ENCODE data around the gene NQO2. TPM values are rescaled to one million over a fixed set of nuclear protein-coding genes. Genes with fewer than 3 reads are reported as not detected.

NQO2 gene
- total RNA-seq, 1 experiment from 2014 or later = 105 TPM

GRCh38 chr6:3033652-3034051, 34.0 kb downstream of the NQO2 start:
- H2BK120ac ChIP-seq (ENCODE audit: low read depth, low read length, poor library complexity, severe bottlenecking) = no peak overlapping the region
- H3K9me3 ChIP-seq (ENCODE audit: control insufficient read depth, low read depth, low read length) = no peaks in the 10 kb centered on the region
- peaks cover 14 to 29% of the 10 kb centered on the region in 2 experiments for H3K4me1 Mint-ChIP-seq
- H3K56ac ChIP-seq (ENCODE audit: insufficient read length, low read depth, low read length) = no peak overlapping the region
- H3K27me3 Mint-ChIP-seq (ENCODE audit: low read depth) = peaks cover 6% of the 10 kb centered on the region
- H2BK15ac ChIP-seq (ENCODE audit: low read depth, low read length) = no peak overlapping the region
- H3K4me3 Mint-ChIP-seq = no peak overlapping the region
- no peak overlapping the region for H4K5ac ChIP-seq (ENCODE audit: insufficient read length, low read depth, low read length)
- no peak overlapping the region for H3K9ac ChIP-seq (ENCODE audit: extremely low read depth, insufficient read length, low read length)
- H3K27ac Mint-ChIP-seq = no peak overlapping the region
- no peak overlapping the region for H3T11ph ChIP-seq (ENCODE audit: low read length)
- H3K4me2 ChIP-seq (ENCODE audit: insufficient read depth, insufficient read length, low read length) = no peak overlapping the region
- H4K20me1 ChIP-seq (ENCODE audit: control insufficient read depth, insufficient read depth, insufficient read length) = no peaks in the 10 kb centered on the region
- no peak overlapping the region for H2BK5ac ChIP-seq (ENCODE audit: insufficient read length, low read length)
- no peak overlapping the region for H3K27ac ChIP-seq (ENCODE audit: insufficient read length, low read depth, low read length)
- H2AFZ ChIP-seq (ENCODE audit: low read length) = no peak overlapping the region
- WGBS (ENCODE audit: extremely low coverage, insufficient read length, low lambda C conversion rate) = no CpG with 5 or more reads among the region's 5 CpGs
- H3K79me2 ChIP-seq (ENCODE audit: insufficient read depth, low read length) = no peaks in the 10 kb centered on the region
- H4K8ac ChIP-seq (replicated peaks; ENCODE audit: insufficient read length, low read depth, low read length) = no peak overlapping the region
- H3K9me3 Mint-ChIP-seq = peaks cover 6 to 12% of the 10 kb centered on the region in 2 experiments; a peak in 3 of 5 replicates
- no peak overlapping the region for H3K14ac ChIP-seq (ENCODE audit: insufficient read depth, low read length)
- DNase-seq = no peak
- no peaks in the 10 kb centered on the region for H3K4me1 ChIP-seq (ENCODE audit: insufficient read depth, low read length)
- peaks cover 0 to 5% (median 2%) of the 10 kb centered on the region in 3 experiments; a peak in 4 of 7 replicates for H3K36me3 Mint-ChIP-seq (ENCODE audit: insufficient read depth in 1 of 3, low read depth in 3 of 3)
- H3K27me3 ChIP-seq (ENCODE audit: insufficient read depth, low read length) = no peaks in the 10 kb centered on the region
- no peak overlapping the region for H2BK20ac ChIP-seq (ENCODE audit: low read depth, low read length, poor library complexity, severe bottlenecking)
- no peak overlapping the region for H4K91ac ChIP-seq (ENCODE audit: insufficient read length, low read depth, low read length)
- no peaks in the 10 kb centered on the region for H3K23me2 ChIP-seq (ENCODE audit: insufficient read length, low read depth, low read length, poor library complexity, severe bottlenecking)
- TF ChIP-seq CTCF (conservative IDR thresholded peaks at IDR 0.05) = no peak
- H2AK5ac ChIP-seq (ENCODE audit: insufficient read length, low read length) = no peak overlapping the region
- H2BK12ac ChIP-seq (ENCODE audit: insufficient read length, low read depth, low read length) = no peak overlapping the region
- no peak overlapping the region for H3K23ac ChIP-seq (ENCODE audit: insufficient read length, low read depth, low read length)
- no peak overlapping the region for H3K4ac ChIP-seq (ENCODE audit: low read depth, low read length)
- H3K18ac ChIP-seq (ENCODE audit: insufficient read length, low read depth, low read length) = no peak overlapping the region
- no peaks in the 10 kb centered on the region for H3K79me1 ChIP-seq (ENCODE audit: insufficient read depth, low read depth, low read length, poor library complexity, severe bottlenecking)

All from H9 (cell line).